Thyroid gland (tissue), 4 donors: ENCODE results near the gene EFTUD2. TPM values are rescaled to one million over a fixed set of nuclear protein-coding genes. Genes with fewer than 3 reads are reported as not detected.
A peak's percentile ranks its signal among the peaks of the same experiment; 100 is the strongest.

Experiments used
- DNase-seq, 2 donors: peaks; one replicate each; pipeline ENCODE4 v3.0.0-alpha.2; 2019
- H3K27ac ChIP-seq, 3 donors: fragments of 200-600 bp; sonication (generic); 1 replicate in 2 of 3; 2 replicates in 1 of 3; pipeline ENCODE4 v1.5.1; 2016 to 2019; ENCODE audit warnings: mild to moderate bottlenecking in 1 of 3, moderate library complexity in 1 of 3
- H3K27me3 ChIP-seq: fragments of 200-600 bp; sonication (generic); one replicate; pipeline ENCODE4 v1.5.1; 2019
- H3K36me3 ChIP-seq, 2 donors: fragments of 200-600 bp; sonication (generic); one replicate each; pipeline ENCODE4 v1.5.1; 2016 to 2019
- H3K4me1 ChIP-seq, 2 donors: fragments of 200-600 bp; sonication (generic); one replicate each; pipeline ENCODE4 v1.5.1; 2017 to 2019
- H3K4me3 ChIP-seq, 3 donors: fragments of 200-600 bp; sonication (generic); replicated peaks in 1 of 3; 1 replicate in 2 of 3; 2 replicates in 1 of 3; pipeline ENCODE4 v1.5.1; 2016; ENCODE audit warnings: mild to moderate bottlenecking in 1 of 3
- H3K9me3 ChIP-seq: fragments of 200-600 bp; sonication (generic); one replicate; pipeline ENCODE4 v1.5.1; 2017
- POLR2A ChIP-seq, 2 donors: fragments of 450-650 bp; IDR thresholded peaks; one replicate each; pipeline ENCODE4 v1.6.1; 2017; ENCODE audit warnings: antibody characterized with exemption in 2 of 2, mild to moderate bottlenecking in 2 of 2, moderate library complexity in 1 of 2
- WGBS, 2 donors: methylation state at CpG; one replicate each; pipeline ENCODE4 v1.1.5; 2017; 5-methylcytosine and 5-hydroxymethylcytosine counted together
- intact Hi-C: fragments of 100-400 bp; cut with DNase I; formaldehyde crosslinking; loops from one replicate; pipeline ENCODE4 v1.15.1; 2023
- total RNA-seq, 4 donors: library from RNA; depleted of rRNA; stranded (reverse); fragments of >200 nt; gene quantifications; one replicate each; pipeline ENCODE4 v1.2.3, GENCODE V29; 2016
- TF ChIP-seq, protein P1 (sequence below), 6 experiments: fragments of 200-600 bp in 3 of 6; fragments of 450-650 bp in 3 of 6; sonication (generic) in 3 of 6; IDR thresholded peaks; one replicate each; pipeline ENCODE4 v1.5.1; 2016 to 2019; ENCODE audit warnings: antibody characterized with exemption in 6 of 6, mild to moderate bottlenecking in 2 of 6, inconsistent platforms in 1 of 6, moderate library complexity in 1 of 6

The EFTUD2 gene
- total RNA-seq, 4 donors from 2014 or later, result 49.2 to 110 (median 75.1) TPM

DNA sequence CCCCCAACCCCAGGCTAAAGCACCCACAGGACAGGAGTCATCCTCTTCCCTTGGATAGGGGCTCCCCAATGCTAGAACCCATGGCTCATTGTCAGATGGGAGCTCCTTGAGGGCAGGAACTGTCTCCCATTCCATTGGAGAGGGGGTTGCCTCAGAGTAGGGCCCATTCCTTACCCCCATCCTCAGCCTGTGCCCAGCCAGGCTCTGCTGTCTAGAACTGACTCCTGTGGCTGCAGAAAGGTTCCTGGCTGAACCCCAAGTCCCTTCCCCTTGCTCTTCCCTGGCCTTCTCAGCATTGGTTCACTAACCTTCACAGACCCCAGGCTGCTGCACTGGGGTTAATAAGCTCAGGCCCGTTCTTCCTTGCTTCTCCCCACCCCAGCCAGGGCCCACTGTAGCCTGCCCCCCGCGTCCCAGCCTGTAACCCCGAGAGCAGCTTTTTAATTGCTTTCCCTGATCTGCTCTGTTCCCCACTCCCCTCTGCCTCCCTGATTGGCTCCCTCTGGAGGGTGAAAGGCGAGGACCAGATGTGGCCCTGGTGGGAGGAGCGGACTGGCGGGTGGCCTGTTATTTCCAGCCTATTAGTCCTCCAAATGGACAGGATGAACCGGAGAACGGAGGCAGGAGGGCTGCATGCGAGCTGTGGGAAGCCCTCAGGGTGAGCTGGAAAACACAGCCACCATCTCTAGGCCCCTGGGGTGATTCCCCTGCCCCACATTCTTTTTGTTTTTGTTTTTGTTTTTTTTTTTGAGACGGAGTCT is 22.1 kb upstream of the EFTUD2 start:
- WGBS, 2 donors, result 63 to 64% methylated on average over 11 of the region's 11 CpGs
- Histone ChIP-seq H3K4me3 (no peak overlapping the region), H3K4me1 (peaks cover 5 to 21% of the 10 kb centered on the region in 2 donors), H3K27me3 (no peaks in the 10 kb centered on the region), H3K27ac (no peak overlapping the region), H3K9me3 (no peaks in the 10 kb centered on the region), H3K36me3 (no peaks in the 10 kb centered on the region)
- no peak for TF ChIP-seq POLR2A (IDR thresholded peaks at IDR 0.05)
- TF ChIP-seq, protein P1, sequence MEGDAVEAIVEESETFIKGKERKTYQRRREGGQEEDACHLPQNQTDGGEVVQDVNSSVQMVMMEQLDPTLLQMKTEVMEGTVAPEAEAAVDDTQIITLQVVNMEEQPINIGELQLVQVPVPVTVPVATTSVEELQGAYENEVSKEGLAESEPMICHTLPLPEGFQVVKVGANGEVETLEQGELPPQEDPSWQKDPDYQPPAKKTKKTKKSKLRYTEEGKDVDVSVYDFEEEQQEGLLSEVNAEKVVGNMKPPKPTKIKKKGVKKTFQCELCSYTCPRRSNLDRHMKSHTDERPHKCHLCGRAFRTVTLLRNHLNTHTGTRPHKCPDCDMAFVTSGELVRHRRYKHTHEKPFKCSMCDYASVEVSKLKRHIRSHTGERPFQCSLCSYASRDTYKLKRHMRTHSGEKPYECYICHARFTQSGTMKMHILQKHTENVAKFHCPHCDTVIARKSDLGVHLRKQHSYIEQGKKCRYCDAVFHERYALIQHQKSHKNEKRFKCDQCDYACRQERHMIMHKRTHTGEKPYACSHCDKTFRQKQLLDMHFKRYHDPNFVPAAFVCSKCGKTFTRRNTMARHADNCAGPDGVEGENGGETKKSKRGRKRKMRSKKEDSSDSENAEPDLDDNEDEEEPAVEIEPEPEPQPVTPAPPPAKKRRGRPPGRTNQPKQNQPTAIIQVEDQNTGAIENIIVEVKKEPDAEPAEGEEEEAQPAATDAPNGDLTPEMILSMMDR (IDR thresholded peaks at IDR 0.05), result no peak
- DNase-seq, result no peak
- intact Hi-C loops, result loop anchor here (5.0 to 10.0 kb wide), 3 partner anchors 101 to 273 kb away; no protein-coding TSS in a partner anchor

DNA sequence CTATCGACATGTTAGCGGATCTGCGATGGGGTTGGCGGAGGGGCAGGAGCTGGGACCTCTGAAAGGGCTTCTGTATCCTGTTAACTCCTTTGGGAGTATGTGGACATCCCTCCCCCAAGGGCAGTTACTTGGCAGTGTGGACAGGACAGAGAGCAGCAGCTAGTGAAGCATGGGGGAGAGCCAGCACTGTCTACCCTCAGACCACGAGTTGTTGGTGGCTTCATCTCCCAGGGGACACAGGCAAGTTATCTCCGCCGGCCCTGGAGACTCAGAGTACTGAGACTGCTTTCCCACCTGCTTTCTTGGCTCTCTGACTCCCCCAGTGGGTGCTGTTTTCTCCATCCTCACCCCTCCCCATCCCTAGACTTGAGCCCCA is 21.3 kb upstream of the EFTUD2 start:
- DNase-seq, result no peak
- H3K4me1 ChIP-seq, result peaks cover 7 to 28% of the 10 kb centered on the region in 2 donors
- TF ChIP-seq, protein P1 (IDR thresholded peaks at IDR 0.05), result no peak
- TF ChIP-seq POLR2A (IDR thresholded peaks at IDR 0.05), result no peak
- WGBS, 2 donors, result 43 to 69% methylated on average over 5 to 7 of the region's 7 CpGs
- intact Hi-C loops, result loop anchor here (5.0 to 10.0 kb wide), 3 partner anchors 102 to 274 kb away; no protein-coding TSS in a partner anchor
- H3K27me3 ChIP-seq, result no peaks in the 10 kb centered on the region
- no peaks in the 10 kb centered on the region for H3K9me3 ChIP-seq
- no peak overlapping the region for H3K27ac ChIP-seq
- no peak overlapping the region for H3K4me3 ChIP-seq
- H3K36me3 ChIP-seq, result no peaks in the 10 kb centered on the region

DNA sequence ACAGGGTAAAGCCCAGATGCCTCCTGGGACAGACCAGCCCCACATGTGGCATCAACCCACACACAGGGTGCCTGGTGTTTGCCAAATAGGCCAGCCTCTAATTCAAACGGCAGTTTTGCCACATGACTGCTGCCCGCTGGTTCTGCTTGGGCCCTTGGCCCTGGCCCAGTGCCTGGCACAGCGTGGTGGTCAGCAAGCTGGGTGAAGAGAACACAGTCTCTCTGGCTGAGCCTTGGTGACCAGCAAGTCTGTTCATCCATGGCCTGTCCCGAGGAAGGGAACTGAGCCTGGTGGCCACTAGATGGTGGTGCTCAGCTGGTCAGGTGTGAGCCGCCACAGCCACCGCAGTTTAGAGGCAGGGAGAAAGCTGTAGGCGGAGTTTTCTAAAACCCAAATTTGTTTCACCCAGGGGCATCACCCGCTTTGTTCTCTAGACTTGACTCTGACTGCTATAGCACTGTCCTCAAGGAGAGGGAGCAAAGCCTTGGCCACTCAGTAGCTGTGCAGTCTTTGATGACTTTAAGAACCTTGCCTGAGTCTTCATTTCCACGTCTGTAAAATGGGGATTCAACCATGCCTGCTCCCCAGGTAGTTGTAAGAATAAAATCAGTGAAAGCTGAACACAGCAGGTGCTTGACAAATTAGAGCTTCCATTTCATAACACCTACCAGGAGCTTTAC is 20.8 kb upstream of the EFTUD2 start:
- WGBS, 2 donors, result 15% methylated on average over 9 of the region's 9 CpGs
- no peaks in the 10 kb centered on the region for H3K9me3 ChIP-seq
- intact Hi-C loops, result loop anchor here (5.0 to 10.0 kb wide), 3 partner anchors 102 to 275 kb away; no protein-coding TSS in a partner anchor
- H3K4me1 ChIP-seq, result peaks cover 7 to 34% of the 10 kb centered on the region in 2 donors
- no peaks in the 10 kb centered on the region for H3K36me3 ChIP-seq
- no peak overlapping the region for H3K4me3 ChIP-seq
- no peak overlapping the region for H3K27ac ChIP-seq
- TF ChIP-seq, protein P1 (IDR thresholded peaks at IDR 0.05), result peak; percentile 52 to 93 (median 86)
- TF ChIP-seq POLR2A (IDR thresholded peaks at IDR 0.05), result no peak
- no peaks in the 10 kb centered on the region for H3K27me3 ChIP-seq
- peak; percentile 92 to 93 for DNase-seq

DNA sequence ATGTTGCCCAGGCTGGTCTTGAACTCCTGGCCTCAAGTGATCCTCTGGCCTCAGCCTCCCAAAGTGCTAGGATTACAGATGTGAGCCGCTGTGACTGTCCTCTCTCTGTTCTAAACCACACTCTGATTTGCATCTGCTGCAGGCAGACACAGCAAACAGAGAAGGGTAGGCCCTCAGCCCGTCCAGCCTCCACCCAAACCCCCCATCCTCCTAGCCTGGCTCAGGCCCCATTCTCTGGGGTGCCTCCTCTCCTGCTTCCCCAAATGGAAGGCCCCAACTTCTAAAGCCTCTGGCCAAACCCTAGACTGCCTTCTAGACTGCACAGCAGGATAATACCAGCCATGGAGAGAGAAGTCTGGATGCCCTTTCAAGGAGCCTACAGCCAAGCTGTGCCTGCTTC is 20.2 kb upstream of the EFTUD2 start:
- Histone ChIP-seq H3K36me3 (no peaks in the 10 kb centered on the region), H3K27ac (no peak overlapping the region), H3K4me3 (no peak overlapping the region), H3K4me1 (peaks cover 7 to 39% of the 10 kb centered on the region in 2 donors), H3K9me3 (no peaks in the 10 kb centered on the region), H3K27me3 (no peaks in the 10 kb centered on the region)
- intact Hi-C loops, result no loop called here
- no peak for DNase-seq
- 68 to 88% methylated on average over 2 of the region's 2 CpGs for WGBS, 2 donors
- TF ChIP-seq, protein P1 (IDR thresholded peaks at IDR 0.05), result no peak

DNA sequence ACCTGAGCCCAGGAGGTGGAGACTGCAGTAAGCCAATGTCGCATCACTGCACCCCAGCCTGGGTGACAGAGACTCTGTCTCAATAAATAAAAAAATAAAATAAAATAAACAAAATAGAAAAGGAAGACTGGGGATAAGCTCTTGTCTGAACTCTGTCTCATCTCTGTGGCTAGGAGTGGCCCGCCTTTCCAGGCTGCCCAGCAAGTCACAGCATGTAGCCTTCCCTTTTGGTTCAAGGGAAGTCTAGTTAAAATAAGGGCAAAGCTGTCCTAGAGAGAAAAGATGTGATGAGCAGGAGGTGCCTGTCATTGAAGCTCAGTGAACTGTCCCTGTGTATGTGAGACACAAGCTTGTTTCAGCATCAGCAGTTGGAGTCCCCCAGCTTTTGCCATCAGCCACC is 18.8 kb upstream of the EFTUD2 start:
- intact Hi-C loops, result no loop called here
- Histone ChIP-seq H3K4me1 (peaks cover 7 to 44% of the 10 kb centered on the region in 2 donors), H3K36me3 (no peaks in the 10 kb centered on the region), H3K27ac (peak overlapping the region in 2 of 3 donors; percentile 61 to 74), H3K4me3 (no peak overlapping the region), H3K27me3 (no peaks in the 10 kb centered on the region), H3K9me3 (no peaks in the 10 kb centered on the region)
- TF ChIP-seq POLR2A (IDR thresholded peaks at IDR 0.05), result no peak
- TF ChIP-seq, protein P1 (IDR thresholded peaks at IDR 0.05), result no peak
- no peak for DNase-seq
- WGBS, 2 donors, result 95 to 99% methylated on average over 2 of the region's 2 CpGs
